NK-92 treated with Interleukin-12 subunit alpha and Interleukin-12 subunit beta, amount 100 ng/mL, for 24 hours (cell line): ENCODE measurements around the gene FAM168B.

ENCODE experiments used
- DNase-seq: peaks from one replicate; lab custom pipeline; 2025; lab: John Stamatoyannopoulos, UW

FAM168B gene

DNA sequence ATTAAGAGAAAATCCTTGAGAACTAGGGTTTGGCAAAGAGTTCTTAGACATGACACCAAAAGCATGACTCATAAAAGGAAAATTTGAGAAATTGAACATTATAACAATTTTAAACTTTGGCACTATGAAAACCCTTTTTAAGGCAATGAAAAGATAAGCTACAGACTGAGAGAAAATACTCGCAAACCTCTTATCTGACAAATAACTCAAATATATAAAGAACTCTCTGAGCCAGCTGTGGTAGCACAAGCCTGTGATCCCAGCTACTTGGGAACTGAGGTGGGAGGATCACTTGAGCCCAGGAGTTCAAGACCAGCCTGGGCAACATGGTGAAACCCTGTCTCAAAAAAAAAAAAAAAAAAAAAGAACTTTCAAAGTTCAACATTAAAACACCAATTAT, 70.5 kb downstream of the FAM168B start:
- DNase-seq, result no peak

DNA sequence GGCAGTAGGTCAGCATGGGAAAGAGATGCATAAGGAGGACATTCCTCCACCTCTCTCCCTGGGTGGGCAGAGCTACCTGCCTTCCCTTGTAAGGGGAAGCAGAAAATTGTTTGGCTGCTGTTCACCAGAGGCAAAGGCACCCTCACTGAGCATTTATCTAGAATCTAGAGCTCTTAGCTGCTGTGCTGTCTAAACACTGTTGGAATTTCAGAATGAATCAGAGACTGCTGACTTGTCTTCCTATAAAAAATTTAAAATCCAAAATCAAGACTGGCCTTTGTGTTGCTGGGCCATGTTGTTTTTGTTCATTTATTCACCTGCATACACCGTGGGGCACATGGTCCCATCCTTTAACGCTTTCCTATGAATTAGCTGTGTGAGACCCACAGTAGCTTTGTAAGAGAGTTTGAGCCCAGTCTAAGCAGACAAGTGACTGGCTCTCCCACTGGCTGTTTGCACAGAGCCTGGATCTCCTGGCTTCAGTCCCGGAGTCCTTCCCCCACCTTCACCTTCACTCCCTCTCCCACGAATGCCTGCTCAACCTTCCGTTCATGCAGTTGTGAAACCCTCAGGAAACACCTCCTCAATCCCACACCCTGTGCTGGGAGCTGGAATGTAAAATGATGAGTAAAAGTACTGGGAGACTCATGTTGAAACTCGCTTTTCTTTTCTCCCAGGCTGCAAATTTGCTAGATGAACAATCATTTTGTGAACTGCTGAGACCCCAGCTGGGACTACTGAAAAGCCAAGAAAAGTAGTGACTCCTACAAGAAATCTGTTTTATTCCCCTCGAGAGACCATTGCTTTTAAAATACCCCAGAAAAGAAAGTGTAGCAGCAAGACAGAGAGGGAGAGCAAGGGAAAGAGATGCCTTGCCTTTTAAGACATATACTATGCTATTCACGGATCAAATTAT, 76.2 kb downstream of the FAM168B start:
- no peak for DNase-seq

DNA sequence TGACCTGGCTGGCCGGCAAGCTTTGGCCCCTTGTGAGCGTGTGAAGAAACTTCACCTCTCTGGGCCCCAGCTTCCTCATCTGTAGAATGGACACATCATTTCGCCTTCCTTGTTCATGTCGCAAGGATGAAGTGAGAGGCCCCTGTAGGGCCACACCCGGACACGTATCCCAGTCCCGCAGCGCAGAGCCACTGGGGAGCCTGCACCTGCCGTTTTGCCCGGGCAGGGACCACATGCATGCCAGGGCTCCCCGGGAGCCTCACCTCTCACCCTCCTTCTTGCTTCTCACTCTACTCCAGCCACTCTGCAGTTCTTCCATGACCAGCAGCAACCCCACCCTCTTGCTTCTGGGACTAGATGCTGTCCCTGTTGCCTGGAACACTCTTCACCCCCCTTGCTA, 77.5 kb downstream of the FAM168B start:
- no peak for DNase-seq

GRCh38 chr2:131014141-131014540, 79.1 kb downstream of the FAM168B start:
- no peak for DNase-seq

DNA sequence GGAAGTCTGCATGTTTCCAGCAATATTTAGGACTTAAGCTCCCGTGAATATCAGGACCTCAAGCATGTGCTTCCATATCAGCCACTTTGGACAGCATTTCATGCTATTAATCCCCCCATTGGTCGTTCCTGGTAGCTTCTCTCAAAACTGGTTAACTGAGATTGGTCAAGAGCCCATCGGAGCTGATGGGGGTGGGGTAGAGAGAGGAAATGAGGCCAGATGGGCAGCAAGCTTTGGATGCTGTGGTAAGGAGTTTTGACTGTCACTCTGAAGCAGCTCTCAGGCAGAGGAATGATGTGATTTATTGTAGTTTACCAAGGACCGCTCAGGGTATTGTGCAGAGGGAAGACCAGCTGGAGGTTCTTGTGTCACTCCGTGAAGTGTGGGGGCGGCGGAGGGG, 81.8 kb downstream of the FAM168B start:
- DNase-seq, result no peak

DNA sequence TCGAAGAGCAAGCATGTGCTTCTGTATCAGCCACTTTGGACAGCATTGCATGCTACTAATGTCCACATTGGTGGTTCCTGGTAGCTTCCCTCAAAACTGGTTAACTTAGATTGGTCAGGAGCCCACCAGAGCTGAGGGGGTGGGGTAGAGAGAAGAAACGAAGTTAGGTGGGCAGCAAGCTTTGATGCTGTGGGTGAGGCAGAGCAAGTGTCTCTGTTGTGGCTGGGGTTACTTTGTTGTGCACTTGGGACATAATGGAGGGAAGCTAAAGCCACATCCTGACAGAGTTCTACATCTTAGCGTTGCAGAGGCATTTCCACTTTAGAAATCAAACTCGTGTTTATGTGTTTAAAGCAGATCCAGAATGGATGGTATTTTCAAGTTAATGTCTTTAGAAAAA, 82.7 kb downstream of the FAM168B start:
- no peak for DNase-seq

DNA sequence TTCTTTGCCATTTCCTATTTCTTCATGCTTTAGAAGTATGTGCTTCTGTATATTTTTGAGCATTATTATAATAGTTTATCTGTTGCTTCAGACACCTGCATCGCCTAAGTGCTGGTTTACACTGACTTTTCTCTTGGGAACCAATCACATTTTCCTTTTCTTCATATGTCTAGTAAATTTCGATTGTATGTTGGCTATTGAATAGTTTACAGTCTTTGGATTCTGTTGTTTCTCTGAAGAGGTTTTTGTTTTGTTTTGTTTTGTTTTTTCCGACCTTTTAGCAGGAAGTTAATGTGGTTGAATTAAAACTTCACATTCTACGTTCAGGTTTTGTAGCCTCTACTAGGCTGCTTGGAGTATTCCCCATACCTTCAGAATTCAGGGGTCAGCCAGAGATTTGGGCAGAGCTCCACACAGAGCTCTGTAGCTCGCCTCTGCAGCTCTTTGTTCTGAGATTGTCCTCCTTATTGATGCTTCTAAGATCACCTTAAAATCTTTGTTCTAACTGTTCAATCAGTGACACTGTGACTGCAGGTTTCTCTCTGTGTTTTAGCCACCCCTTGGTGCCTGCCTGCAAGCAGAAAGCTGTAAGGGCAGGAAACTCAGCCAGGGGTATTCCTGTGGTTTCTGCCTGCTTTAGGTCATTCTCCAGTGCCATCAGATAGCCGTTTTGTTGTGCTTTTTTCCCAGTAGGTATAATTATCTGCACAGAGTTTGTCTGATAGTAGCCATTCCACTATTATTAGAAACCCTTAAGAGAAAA, 83.4 kb downstream of the FAM168B start:
- DNase-seq, result no peak

DNA sequence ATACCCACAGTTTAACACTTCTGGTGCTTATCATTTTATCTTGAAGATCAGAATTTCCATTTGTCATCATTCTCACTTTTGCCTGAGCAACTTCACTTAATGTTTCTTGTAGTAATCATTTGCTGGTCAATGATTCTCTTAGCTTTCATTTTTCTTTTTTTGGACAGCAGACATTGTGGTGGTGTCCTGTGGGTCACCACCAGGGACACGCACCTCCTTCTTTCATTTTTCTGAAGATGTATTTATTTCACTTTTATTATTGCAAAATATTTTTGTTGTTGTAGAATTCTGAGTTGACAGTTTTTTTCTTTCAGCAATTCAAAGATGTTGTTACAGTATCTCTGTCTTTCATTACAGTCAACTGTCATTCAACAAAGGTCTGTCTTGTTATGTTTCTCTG, 84.3 kb downstream of the FAM168B start:
- no peak for DNase-seq

DNA sequence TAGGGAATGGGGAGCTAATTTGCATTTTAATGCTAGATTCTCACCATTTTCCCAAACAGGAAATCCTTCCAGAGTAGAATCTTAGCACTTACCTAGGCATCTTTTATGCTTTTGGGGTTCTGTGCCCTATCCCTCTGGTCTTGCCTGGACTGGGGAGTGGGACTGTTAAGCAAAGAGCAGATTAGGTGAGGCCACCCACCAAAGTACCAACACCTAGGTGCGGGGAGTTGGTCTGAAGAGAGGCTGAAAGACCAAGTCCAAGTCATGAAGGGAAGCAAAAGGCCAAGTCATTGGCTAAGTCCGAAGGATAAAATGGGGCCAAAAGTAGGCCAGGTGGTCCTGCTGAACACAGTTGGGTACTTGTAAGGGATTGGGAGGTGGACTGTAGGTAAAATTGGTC, 86.7 kb downstream of the FAM168B start:
- DNase-seq, result no peak

- no peak for DNase-seq
Observed at GRCh38 chr2:131005216-131005935, 87.9 kb downstream of the FAM168B start.

DNA sequence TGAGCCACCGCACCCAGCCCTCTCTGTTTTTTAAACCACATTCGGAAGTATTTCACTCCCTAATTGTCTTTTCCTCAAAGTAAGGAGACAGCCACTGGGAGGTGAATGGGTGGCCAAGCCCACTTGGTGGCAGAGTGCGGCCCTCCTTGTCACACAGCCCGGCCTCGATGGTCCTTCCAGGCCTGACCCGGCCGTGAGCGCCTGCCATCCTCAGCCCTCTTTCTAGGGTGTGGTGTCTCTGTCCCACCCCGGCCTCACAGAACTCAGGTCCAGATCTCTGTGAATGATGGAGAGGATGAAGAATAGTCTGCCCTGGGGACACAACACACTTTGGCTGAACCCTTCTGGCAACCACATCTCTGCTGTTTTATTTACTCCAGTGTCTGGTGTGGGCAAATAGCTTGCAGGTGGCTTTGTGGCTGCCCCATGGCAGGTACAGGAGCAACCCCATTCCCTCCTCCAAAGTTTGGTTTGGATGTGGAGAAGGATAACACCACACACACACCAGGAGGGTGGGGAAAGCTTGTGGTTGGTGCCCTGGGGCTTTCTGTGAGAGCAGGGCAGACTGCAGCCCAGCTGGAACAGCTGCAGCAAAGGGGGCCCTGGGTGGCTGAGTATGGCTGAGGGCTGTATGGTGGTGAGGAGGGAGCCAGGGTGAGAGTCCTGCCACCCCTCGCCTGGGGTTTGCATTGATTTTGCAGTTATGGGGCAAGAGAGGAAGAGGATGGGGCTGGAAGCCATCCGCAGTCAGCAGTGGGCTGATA, 88.6 kb downstream of the FAM168B start:
- no peak for DNase-seq

DNA sequence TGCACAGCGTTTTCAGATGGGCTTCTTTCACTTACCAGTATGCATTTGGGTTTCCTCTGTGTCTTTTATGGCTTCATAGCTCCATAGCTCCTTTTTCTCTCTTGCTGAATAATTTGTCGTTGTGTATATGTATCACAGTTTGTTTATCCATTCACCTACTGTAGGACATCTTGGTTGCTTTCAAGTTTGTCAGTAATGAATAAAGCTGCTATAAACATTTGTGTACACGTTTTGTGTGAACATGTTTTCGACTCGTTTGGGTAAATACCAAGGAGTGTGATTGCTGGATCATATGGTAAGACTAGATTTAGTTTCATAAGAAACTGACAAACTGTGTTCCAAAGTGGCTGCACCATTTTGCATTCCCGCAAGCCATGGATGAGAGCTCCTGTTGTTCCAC, 94.7 kb downstream of the FAM168B start:
- DNase-seq, result no peak
